Right kidney (tissue), 9 donors: ENCODE data around the gene ANKRD62.

Experiments
- DNase-seq: peaks from one replicate; pipeline ENCODE4 v3.0.0-alpha.2; 2016
- long read RNA-seq, 8 donors: transcript quantifications; one replicate each; lab custom pipeline, GENCODE V29; 2026

Gene ANKRD62
- long read RNA-seq, donor 1 = 0 reads
- long read RNA-seq, donor 2 = 0 reads
- long read RNA-seq, donor 3 = 0 reads
- long read RNA-seq, donor 4 = 0 reads
- long read RNA-seq, donor 5 = 0 reads
- long read RNA-seq, donor 6 = 0 reads
- long read RNA-seq, donor 7 = 0 reads
- long read RNA-seq, donor 8 = 0 reads

- DNase-seq = no peak
Measured at GRCh38 chr18:12093520-12094257, at the start of gene ANKRD62. Gene ANKRD62, plus strand, starts transcription at chr18:12093843. Its CDS starts 175 bp downstream, at chr18:12094018.

GRCh38 chr18:12044591-12044990 is 49.1 kb upstream of the ANKRD62 start:
- no peak for DNase-seq

GRCh38 chr18:12046046-12046750 is 47.4 kb upstream of the ANKRD62 start:
- no peak for DNase-seq

GRCh38 chr18:12046751-12047335 is 46.8 kb upstream of the ANKRD62 start:
- no peak for DNase-seq

GRCh38 chr18:12048010-12048826 is 45.4 kb upstream of the ANKRD62 start:
- DNase-seq = no peak

- DNase-seq = no peak
Measured at GRCh38 chr18:12048827-12049175, 44.8 kb upstream of the ANKRD62 start.

GRCh38 chr18:12049978-12050811 is 43.4 kb upstream of the ANKRD62 start:
- DNase-seq = no peak

GRCh38 chr18:12052866-12053265 is 40.8 kb upstream of the ANKRD62 start:
- DNase-seq = no peak

GRCh38 chr18:12053289-12053688 is 40.4 kb upstream of the ANKRD62 start:
- DNase-seq = no peak

- no peak for DNase-seq
Measured at GRCh38 chr18:12056034-12056883, 37.4 kb upstream of the ANKRD62 start.

- no peak for DNase-seq
Measured at GRCh38 chr18:12056884-12057402, 36.7 kb upstream of the ANKRD62 start.

GRCh38 chr18:12057419-12058039 is 36.1 kb upstream of the ANKRD62 start:
- DNase-seq = no peak

GRCh38 chr18:12059334-12060181 is 34.1 kb upstream of the ANKRD62 start:
- DNase-seq = no peak

GRCh38 chr18:12060182-12060870 is 33.3 kb upstream of the ANKRD62 start:
- DNase-seq = no peak

- no peak for DNase-seq
Measured at GRCh38 chr18:12061685-12062084, 32.0 kb upstream of the ANKRD62 start.

- no peak for DNase-seq
Measured at GRCh38 chr18:12062974-12063373, 30.7 kb upstream of the ANKRD62 start.

GRCh38 chr18:12064086-12064763 is 29.4 kb upstream of the ANKRD62 start:
- no peak for DNase-seq

- no peak for DNase-seq
Measured at GRCh38 chr18:12065397-12065796, 28.2 kb upstream of the ANKRD62 start.
